Measurements from ENCODE around the gene BAMBI.

Gene BAMBI

DNA sequence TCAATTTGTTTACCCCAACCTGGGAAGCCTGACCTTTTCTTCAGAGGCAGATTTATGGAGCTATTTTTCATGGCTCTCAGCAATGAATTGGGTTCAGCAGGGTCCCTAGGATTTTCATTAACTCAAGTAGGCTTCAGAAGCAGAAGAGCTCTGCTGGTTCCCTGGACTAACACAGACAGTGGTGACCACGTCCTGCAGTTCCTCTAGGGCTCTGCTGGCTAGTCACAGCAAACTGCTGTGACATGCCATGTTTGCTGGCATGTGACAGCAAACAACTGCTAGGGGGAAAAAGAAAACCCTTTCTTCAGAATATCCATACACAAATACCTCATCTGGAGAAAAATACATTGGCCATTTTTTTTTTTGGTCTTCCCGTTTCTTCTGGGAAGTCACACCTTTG lies 13.2 kb downstream of the BAMBI start:
- no peak overlapping the region for H3K9ac ChIP-seq (ENCODE audit: low read length)
- H3K4me3 ChIP-seq (ENCODE audit: low read length): no peak overlapping the region
- H3K9me3 ChIP-seq (ENCODE audit: control insufficient read depth, low read depth, low read length): no peaks in the 10 kb centered on the region
- H3K36me3 ChIP-seq (ENCODE audit: control insufficient read depth, low read depth, low read length): no peaks in the 10 kb centered on the region
- H3K27me3 ChIP-seq (ENCODE audit: control insufficient read depth, insufficient read depth, low read length): no peaks in the 10 kb centered on the region
- no peak overlapping the region for H3K27ac ChIP-seq (ENCODE audit: low read length)
- H3K4me1 ChIP-seq (ENCODE audit: control insufficient read depth, low read depth, low read length): peaks cover 39% of the 10 kb centered on the region

DNA sequence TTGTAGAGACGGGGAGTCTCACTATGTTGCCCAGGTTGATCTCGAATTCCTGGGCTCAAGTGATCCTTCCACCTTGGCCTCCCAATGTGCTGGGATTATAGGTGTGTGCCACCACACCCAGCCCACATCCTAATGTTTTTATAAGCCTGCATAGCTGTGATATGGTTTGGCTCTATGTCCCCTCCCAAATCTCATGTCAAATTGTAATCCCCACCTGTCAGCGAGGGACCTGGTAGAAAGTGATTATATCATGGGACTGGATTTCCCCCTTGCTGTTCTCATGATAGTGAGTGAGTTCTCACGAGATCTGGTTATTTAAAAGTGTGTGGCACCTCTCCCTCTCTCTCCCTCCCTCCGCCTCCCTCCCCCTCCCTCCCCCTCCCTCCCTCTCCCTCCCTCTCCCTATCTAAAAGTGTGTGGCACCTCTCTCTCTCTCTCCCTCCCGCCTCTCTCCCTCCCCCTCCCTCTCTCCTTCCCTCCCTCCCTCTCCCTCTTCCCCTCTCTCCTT lies 13.9 kb downstream of the BAMBI start:
- no peaks in the 10 kb centered on the region for H3K27me3 ChIP-seq (ENCODE audit: control insufficient read depth, insufficient read depth, low read length)
- no peak overlapping the region for H3K4me3 ChIP-seq (ENCODE audit: low read length)
- no peak overlapping the region for H3K9ac ChIP-seq (ENCODE audit: low read length)
- peaks cover 32% of the 10 kb centered on the region for H3K4me1 ChIP-seq (ENCODE audit: control insufficient read depth, low read depth, low read length)
- H3K27ac ChIP-seq (ENCODE audit: low read length): no peak overlapping the region
- no peaks in the 10 kb centered on the region for H3K9me3 ChIP-seq (ENCODE audit: control insufficient read depth, low read depth, low read length)
- no peaks in the 10 kb centered on the region for H3K36me3 ChIP-seq (ENCODE audit: control insufficient read depth, low read depth, low read length)

DNA sequence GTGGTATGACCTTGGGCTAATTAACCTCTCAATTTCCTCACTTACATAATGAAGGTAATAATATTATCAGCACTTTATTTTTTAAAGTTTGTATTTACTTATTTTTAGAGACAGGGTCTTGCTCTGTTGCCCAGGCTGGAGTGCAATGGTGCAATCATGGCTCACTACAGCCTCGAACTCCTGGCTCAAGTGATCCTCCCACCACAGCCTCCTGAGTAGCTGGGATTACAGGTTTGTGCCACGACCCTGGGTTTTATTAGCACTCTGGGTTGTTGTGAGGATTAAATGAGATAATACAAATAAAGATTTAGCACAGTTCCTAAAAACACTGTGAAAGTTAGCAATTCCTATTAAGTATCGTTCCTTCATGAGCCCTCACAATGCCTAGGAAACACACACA lies 14.7 kb downstream of the BAMBI start:
- no peak overlapping the region for H3K27ac ChIP-seq (ENCODE audit: low read length)
- H3K9me3 ChIP-seq (ENCODE audit: control insufficient read depth, low read depth, low read length): no peaks in the 10 kb centered on the region
- peaks cover 24% of the 10 kb centered on the region for H3K4me1 ChIP-seq (ENCODE audit: control insufficient read depth, low read depth, low read length)
- no peak overlapping the region for H3K4me3 ChIP-seq (ENCODE audit: low read length)
- H3K9ac ChIP-seq (ENCODE audit: low read length): no peak overlapping the region
- no peaks in the 10 kb centered on the region for H3K27me3 ChIP-seq (ENCODE audit: control insufficient read depth, insufficient read depth, low read length)
- no peaks in the 10 kb centered on the region for H3K36me3 ChIP-seq (ENCODE audit: control insufficient read depth, low read depth, low read length)

DNA sequence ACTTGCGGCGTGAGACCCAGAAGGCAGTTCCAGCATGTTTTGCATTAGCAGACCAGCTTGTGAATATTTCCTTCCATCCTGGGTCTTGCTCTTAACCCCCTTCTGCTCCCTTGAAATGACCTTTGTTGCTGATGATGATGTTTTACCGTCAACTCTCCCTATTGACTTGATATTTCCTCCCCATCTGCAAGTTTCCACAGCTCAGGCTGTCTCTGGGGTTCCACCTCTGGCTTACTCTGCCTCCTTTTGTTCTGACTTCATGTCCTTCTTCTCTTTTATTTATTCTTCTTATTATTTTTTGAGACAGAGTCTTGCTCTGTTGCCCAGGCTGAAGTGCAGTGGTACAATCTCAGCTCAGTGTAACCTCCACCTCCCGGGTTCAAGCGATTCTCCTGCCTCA lies 17.2 kb downstream of the BAMBI start:
- Histone ChIP-seq H3K27ac (ENCODE audit: low read length) (no peak overlapping the region), H3K27me3 (ENCODE audit: control insufficient read depth, insufficient read depth, low read length) (no peaks in the 10 kb centered on the region)

DNA sequence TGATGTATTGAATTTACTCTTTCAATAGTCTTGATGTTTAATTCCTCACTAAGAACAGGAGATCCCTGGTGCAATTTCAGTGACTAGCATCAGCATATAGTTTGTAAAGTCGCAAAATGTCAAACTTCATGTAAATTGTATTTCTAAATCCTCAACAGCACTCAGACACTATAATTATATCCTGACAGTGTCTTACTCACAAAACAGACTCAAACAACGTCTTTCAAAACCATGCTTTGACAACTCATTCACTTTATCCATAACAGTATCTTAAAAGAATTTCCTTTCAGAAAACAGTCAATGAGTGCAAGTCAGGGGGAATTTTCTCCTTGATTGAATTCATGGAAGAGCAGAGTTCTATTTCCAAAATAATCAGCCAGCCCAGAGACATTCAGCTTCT lies 20.8 kb downstream of the BAMBI start:
- Histone ChIP-seq H3K27me3 (ENCODE audit: control insufficient read depth, insufficient read depth, low read length) (no peaks in the 10 kb centered on the region), H3K4me1 (ENCODE audit: control insufficient read depth, low read depth, low read length) (no peaks in the 10 kb centered on the region), H3K4me3 (ENCODE audit: low read length) (no peak overlapping the region), H3K27ac (ENCODE audit: low read length) (no peak overlapping the region), H3K9me3 (ENCODE audit: control insufficient read depth, low read depth, low read length) (no peaks in the 10 kb centered on the region), H3K36me3 (ENCODE audit: control insufficient read depth, low read depth, low read length) (no peaks in the 10 kb centered on the region), H3K9ac (ENCODE audit: low read length) (no peak overlapping the region)

More for the DNA sequence above, 17.2 kb downstream of the BAMBI start:
- no peak overlapping the region for H3K4me3 ChIP-seq (ENCODE audit: low read length)
- no peak overlapping the region for H3K9ac ChIP-seq (ENCODE audit: low read length)
- peaks cover 9% of the 10 kb centered on the region for H3K4me1 ChIP-seq (ENCODE audit: control insufficient read depth, low read depth, low read length)
- no peaks in the 10 kb centered on the region for H3K36me3 ChIP-seq (ENCODE audit: control insufficient read depth, low read depth, low read length)
- H3K9me3 ChIP-seq (ENCODE audit: control insufficient read depth, low read depth, low read length): no peaks in the 10 kb centered on the region

DNA sequence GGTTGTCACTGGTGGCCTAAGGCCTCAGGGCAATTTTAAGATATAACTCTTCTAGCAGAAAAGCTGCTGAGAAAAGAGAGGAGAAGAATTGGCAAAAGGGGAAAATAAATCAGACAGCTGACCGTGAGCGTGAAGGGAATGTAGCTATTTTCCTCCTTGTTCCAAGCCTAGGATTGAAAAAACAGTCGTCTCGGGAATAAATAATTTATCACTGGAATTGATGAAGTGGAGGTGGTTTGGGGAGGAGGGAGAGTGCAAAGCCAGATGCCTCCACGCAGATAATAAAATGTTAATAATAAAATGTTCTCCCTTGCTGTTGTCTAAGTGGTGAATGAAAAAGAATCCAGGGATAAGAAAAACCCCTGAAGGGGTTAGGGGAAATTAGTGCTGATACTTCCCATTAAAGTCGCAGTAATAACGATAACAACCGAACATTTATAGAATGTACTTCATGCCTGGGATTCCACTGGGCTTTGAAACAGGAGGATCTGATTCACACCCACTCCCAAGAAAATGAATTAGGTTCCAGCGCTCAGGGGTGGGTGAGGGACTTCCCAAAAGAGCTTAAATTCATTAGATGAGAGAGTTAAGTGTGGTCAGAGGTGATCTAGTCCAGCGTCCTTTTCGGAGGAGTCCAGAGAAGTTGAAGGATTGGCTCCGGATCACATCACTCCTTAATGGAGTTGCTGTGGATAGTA lies 27.3 kb downstream of the BAMBI start:
- Histone ChIP-seq H3K27me3 (ENCODE audit: control insufficient read depth, insufficient read depth, low read length) (no peaks in the 10 kb centered on the region), H3K36me3 (ENCODE audit: control insufficient read depth, low read depth, low read length) (no peaks in the 10 kb centered on the region), H3K4me1 (ENCODE audit: control insufficient read depth, low read depth, low read length) (no peaks in the 10 kb centered on the region), H3K9me3 (ENCODE audit: control insufficient read depth, low read depth, low read length) (no peaks in the 10 kb centered on the region), H3K27ac (ENCODE audit: low read length) (no peak overlapping the region), H3K4me3 (ENCODE audit: low read length) (no peak overlapping the region), H3K9ac (ENCODE audit: low read length) (no peak overlapping the region)

DNA sequence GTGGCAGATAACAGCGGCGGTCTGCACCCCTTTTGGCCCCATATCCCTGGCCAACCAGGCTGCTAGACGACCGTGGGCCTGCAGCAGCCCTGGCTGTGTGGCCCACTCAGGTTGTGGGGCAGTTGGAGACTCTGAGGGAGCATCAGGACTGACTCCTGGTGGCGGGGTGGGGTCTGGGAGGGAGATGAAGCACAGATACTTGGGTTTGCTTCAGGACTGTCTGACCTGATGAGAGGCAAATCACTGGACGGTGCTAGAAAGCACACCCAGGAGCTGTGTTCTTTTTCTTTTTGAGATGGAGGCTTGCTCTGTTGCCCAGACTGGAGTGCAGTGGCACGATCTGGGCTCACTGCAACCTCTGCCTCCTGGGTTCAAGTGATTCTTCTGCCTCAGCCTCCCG lies 28.2 kb downstream of the BAMBI start:
- H3K9me3 ChIP-seq (ENCODE audit: control insufficient read depth, low read depth, low read length): no peaks in the 10 kb centered on the region
- H3K27me3 ChIP-seq (ENCODE audit: control insufficient read depth, insufficient read depth, low read length): no peaks in the 10 kb centered on the region
- no peaks in the 10 kb centered on the region for H3K4me1 ChIP-seq (ENCODE audit: control insufficient read depth, low read depth, low read length)
- no peak overlapping the region for H3K27ac ChIP-seq (ENCODE audit: low read length)
- no peaks in the 10 kb centered on the region for H3K36me3 ChIP-seq (ENCODE audit: control insufficient read depth, low read depth, low read length)
- no peak overlapping the region for H3K4me3 ChIP-seq (ENCODE audit: low read length)
- no peak overlapping the region for H3K9ac ChIP-seq (ENCODE audit: low read length)

DNA sequence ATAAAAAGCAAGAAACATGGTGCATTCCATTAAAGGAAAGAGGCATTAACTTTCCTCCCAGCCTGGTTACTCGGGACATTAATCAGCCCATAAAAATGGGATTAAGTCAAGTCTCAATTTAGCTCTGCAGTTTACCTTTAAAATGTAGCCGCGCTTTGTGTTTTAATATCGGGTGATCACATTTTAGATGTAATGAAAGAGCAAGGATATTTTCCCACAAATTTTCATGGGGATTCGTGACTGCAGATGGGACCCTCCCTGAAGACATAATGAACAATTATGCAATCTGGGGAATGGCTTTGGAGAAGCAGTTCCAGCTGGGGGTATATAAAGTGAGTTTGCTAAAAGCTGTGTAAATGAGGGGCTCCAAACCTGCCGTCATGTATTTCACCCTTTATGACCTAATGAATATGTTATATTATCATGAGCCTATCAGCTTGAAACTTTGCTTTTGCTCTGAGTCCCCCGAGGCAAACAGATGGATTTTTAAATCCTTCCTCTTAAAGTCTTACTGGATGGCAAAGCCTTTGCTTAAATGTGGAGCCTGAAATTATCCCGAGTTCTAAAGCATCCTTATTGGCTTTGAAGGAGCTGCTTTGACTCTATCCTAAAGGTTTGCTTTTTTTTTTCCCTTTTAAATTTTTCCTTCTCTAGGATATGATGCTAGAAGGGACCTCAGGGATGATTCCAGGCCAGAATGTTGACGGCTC lies 31.8 kb downstream of the BAMBI start:
- no peak overlapping the region for H3K27ac ChIP-seq (ENCODE audit: low read length)
- no peaks in the 10 kb centered on the region for H3K9me3 ChIP-seq (ENCODE audit: control insufficient read depth, low read depth, low read length)
- H3K36me3 ChIP-seq (ENCODE audit: control insufficient read depth, low read depth, low read length): no peaks in the 10 kb centered on the region
- H3K4me1 ChIP-seq (ENCODE audit: control insufficient read depth, low read depth, low read length): no peaks in the 10 kb centered on the region
- no peaks in the 10 kb centered on the region for H3K27me3 ChIP-seq (ENCODE audit: control insufficient read depth, insufficient read depth, low read length)
- H3K9ac ChIP-seq (ENCODE audit: low read length): no peak overlapping the region
- no peak overlapping the region for H3K4me3 ChIP-seq (ENCODE audit: low read length)

DNA sequence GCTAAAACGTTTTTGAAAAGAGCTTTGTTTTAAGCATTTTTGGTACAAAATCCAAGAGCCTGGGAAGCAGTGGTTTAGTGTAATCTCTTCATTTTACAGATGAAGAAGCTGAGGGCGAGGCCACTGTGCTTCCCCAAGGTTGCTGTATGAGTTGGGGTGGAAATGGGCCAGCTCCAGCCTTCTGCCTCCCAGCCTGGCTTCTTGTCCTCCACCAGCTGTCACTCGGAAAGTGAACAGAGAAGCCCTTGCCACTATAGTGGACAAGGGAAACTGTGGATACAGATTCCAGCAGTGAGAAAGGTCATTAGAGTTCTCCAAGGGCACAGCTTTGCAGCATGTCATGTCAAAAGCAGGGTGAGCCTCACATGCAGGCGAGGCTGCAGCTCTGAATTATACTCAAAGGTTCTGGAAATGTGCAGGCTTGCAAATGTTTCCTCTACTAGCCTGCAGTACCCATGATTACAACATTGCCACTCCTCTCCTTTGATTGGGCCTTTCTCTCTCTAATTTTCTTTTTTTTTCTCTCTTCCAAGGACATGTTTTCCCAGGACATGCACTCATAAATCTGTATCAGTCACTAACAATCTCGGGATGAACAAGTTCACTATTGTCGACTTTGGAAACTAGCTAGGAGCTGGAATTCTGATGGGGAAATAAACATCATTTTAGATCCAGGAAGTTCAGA lies 33.0 kb downstream of the BAMBI start:
- H3K9me3 ChIP-seq (ENCODE audit: control insufficient read depth, low read depth, low read length): no peaks in the 10 kb centered on the region
- H3K36me3 ChIP-seq (ENCODE audit: control insufficient read depth, low read depth, low read length): no peaks in the 10 kb centered on the region
- no peak overlapping the region for H3K4me3 ChIP-seq (ENCODE audit: low read length)
- H3K27ac ChIP-seq (ENCODE audit: low read length): no peak overlapping the region
- no peaks in the 10 kb centered on the region for H3K4me1 ChIP-seq (ENCODE audit: control insufficient read depth, low read depth, low read length)
- H3K9ac ChIP-seq (ENCODE audit: low read length): no peak overlapping the region
- no peaks in the 10 kb centered on the region for H3K27me3 ChIP-seq (ENCODE audit: control insufficient read depth, insufficient read depth, low read length)

DNA sequence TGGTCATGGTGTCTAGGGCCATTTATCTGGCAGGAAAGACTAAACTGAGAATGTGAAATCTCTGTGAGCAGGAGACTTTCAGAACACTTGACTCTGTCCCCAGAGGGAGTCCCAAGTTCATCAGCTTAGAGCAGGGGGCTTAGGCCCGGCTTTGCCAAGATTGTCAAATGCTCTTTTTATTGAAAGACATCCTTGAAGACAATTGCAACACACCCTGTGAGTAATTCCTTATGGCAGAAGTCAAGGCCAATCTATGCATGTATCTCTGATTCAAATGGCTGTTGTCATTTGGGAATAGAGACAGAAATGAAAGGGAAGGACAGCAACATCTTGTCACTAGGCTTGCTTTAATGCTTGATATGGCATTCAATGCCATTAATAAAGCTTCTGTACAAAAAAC lies 33.7 kb downstream of the BAMBI start:
- no peaks in the 10 kb centered on the region for H3K36me3 ChIP-seq (ENCODE audit: control insufficient read depth, low read depth, low read length)
- H3K27ac ChIP-seq (ENCODE audit: low read length): no peak overlapping the region
- H3K9ac ChIP-seq (ENCODE audit: low read length): no peak overlapping the region
- H3K4me1 ChIP-seq (ENCODE audit: control insufficient read depth, low read depth, low read length): no peaks in the 10 kb centered on the region
- no peaks in the 10 kb centered on the region for H3K27me3 ChIP-seq (ENCODE audit: control insufficient read depth, insufficient read depth, low read length)
- H3K4me3 ChIP-seq (ENCODE audit: low read length): no peak overlapping the region
- H3K9me3 ChIP-seq (ENCODE audit: control insufficient read depth, low read depth, low read length): no peaks in the 10 kb centered on the region

DNA sequence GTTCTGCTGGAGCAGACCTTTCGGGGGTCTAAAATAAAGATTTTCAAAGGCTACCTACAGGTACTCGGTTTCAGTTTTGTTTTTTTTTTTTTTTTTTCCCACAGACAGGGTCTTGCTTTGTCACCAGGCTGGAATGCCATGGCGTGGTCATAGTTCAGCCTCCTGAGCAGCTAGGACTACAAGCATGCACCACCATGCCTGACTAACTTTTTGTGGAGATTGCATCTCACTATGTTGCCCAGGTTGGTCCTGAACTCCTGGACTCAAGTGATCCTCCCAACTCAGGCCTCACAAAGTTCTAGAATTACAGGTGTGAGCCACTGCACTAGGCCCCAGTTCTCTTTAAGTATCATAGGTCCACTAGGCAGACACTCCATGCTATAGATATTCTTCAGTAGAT lies 34.5 kb downstream of the BAMBI start:
- no peaks in the 10 kb centered on the region for H3K27me3 ChIP-seq (ENCODE audit: control insufficient read depth, insufficient read depth, low read length)
- H3K4me3 ChIP-seq (ENCODE audit: low read length): no peak overlapping the region
- H3K4me1 ChIP-seq (ENCODE audit: control insufficient read depth, low read depth, low read length): no peaks in the 10 kb centered on the region
- no peak overlapping the region for H3K27ac ChIP-seq (ENCODE audit: low read length)
- H3K9me3 ChIP-seq (ENCODE audit: control insufficient read depth, low read depth, low read length): no peaks in the 10 kb centered on the region
- H3K36me3 ChIP-seq (ENCODE audit: control insufficient read depth, low read depth, low read length): no peaks in the 10 kb centered on the region
- H3K9ac ChIP-seq (ENCODE audit: low read length): no peak overlapping the region
